ENCODE data around the gene CXCL10.
"Not testable (repeated sequence)": the region's sequence is repeated elsewhere in the genome, so short reads cannot be mapped to it uniquely, and the experiment has no call there.

Gene CXCL10

GRCh38 chr4:76001700-76002099, 21.6 kb downstream of the CXCL10 start:
- Histone ChIP-seq H3K27me3 (ENCODE audit: insufficient read depth, poor library complexity, severe bottlenecking) (no peaks in the 10 kb centered on the region), H3K4me1 (ENCODE audit: insufficient read depth, poor library complexity, severe bottlenecking) (peaks cover 11% of the 10 kb centered on the region), H3K9me3 (ENCODE audit: severe bottlenecking) (no peaks in the 10 kb centered on the region), H3K4me3 (ENCODE audit: severe bottlenecking) (no peak overlapping the region), H3K27ac (ENCODE audit: poor library complexity, severe bottlenecking) (no peak overlapping the region), H3K36me3 (ENCODE audit: low read depth) (no peaks in the 10 kb centered on the region)
- DNase-seq (ENCODE audit: low spot score) (no peak), ATAC-seq (ENCODE audit: low read depth) (no peak)
- no peak for TF ChIP-seq CTCF (IDR thresholded peaks at IDR 0.05; ENCODE audit: poor library complexity, severe bottlenecking)

- ATAC-seq (ENCODE audit: low read depth) (no peak), DNase-seq (ENCODE audit: low spot score) (no peak)
- no peak overlapping the region for H3K27ac ChIP-seq (ENCODE audit: poor library complexity, severe bottlenecking)
- no peak overlapping the region for H3K4me3 ChIP-seq (ENCODE audit: severe bottlenecking)
- no peaks in the 10 kb centered on the region for H3K9me3 ChIP-seq (ENCODE audit: severe bottlenecking)
- no peak for TF ChIP-seq CTCF (IDR thresholded peaks at IDR 0.05; ENCODE audit: poor library complexity, severe bottlenecking)
- H3K36me3 ChIP-seq (ENCODE audit: low read depth), result no peaks in the 10 kb centered on the region
- H3K27me3 ChIP-seq (ENCODE audit: insufficient read depth, poor library complexity, severe bottlenecking), result no peaks in the 10 kb centered on the region
- H3K4me1 ChIP-seq (ENCODE audit: insufficient read depth, poor library complexity, severe bottlenecking), result peaks cover 7% of the 10 kb centered on the region
These were observed 23.0 kb downstream of the CXCL10 start for GRCh38 chr4:76000279-76000678.

- H3K27ac ChIP-seq (ENCODE audit: poor library complexity, severe bottlenecking); H3K36me3 ChIP-seq (ENCODE audit: low read depth); H3K4me1 ChIP-seq (ENCODE audit: insufficient read depth, poor library complexity, severe bottlenecking); H3K4me3 ChIP-seq (ENCODE audit: severe bottlenecking); DNase-seq (ENCODE audit: low spot score); H3K9me3 ChIP-seq (ENCODE audit: severe bottlenecking); H3K27me3 ChIP-seq (ENCODE audit: insufficient read depth, poor library complexity, severe bottlenecking); ATAC-seq (ENCODE audit: low read depth): not testable (repeated sequence)
These were observed 24.7 kb downstream of the CXCL10 start for GRCh38 chr4:75998525-75999147.

- Histone ChIP-seq H3K36me3 (ENCODE audit: low read depth) (no peaks in the 10 kb centered on the region), H3K9me3 (ENCODE audit: severe bottlenecking) (no peaks in the 10 kb centered on the region), H3K27ac (ENCODE audit: poor library complexity, severe bottlenecking) (no peak overlapping the region), H3K27me3 (ENCODE audit: insufficient read depth, poor library complexity, severe bottlenecking) (no peaks in the 10 kb centered on the region), H3K4me1 (ENCODE audit: insufficient read depth, poor library complexity, severe bottlenecking) (peaks cover 7% of the 10 kb centered on the region), H3K4me3 (ENCODE audit: severe bottlenecking) (no peak overlapping the region)
- ATAC-seq (ENCODE audit: low read depth), result no peak
- no peak for DNase-seq (ENCODE audit: low spot score)
- no peak for TF ChIP-seq CTCF (IDR thresholded peaks at IDR 0.05; ENCODE audit: poor library complexity, severe bottlenecking)
These were observed 25.4 kb downstream of the CXCL10 start for GRCh38 chr4:75997946-75998345.

- no peaks in the 10 kb centered on the region for H3K27me3 ChIP-seq (ENCODE audit: insufficient read depth, poor library complexity, severe bottlenecking)
- H3K36me3 ChIP-seq (ENCODE audit: low read depth), result no peaks in the 10 kb centered on the region
- H3K4me1 ChIP-seq (ENCODE audit: insufficient read depth, poor library complexity, severe bottlenecking), result peaks cover 2% of the 10 kb centered on the region
- no peak for TF ChIP-seq CTCF (IDR thresholded peaks at IDR 0.05; ENCODE audit: poor library complexity, severe bottlenecking)
- H3K27ac ChIP-seq (ENCODE audit: poor library complexity, severe bottlenecking), result no peak overlapping the region
- no peaks in the 10 kb centered on the region for H3K9me3 ChIP-seq (ENCODE audit: severe bottlenecking)
- H3K4me3 ChIP-seq (ENCODE audit: severe bottlenecking), result no peak overlapping the region
- ATAC-seq (ENCODE audit: low read depth) (no peak), DNase-seq (ENCODE audit: low spot score) (no peak)
These were observed 26.2 kb downstream of the CXCL10 start for GRCh38 chr4:75997081-75997480.

All from RWPE2 (cell line).